Uterus (tissue), 4 donors: ENCODE data around the gene PAM16. TPM values are rescaled to one million over a fixed set of nuclear protein-coding genes. Genes with fewer than 3 reads are reported as not detected.

Experiments used
- DNase-seq, 2 donors: peaks; one replicate each; pipeline ENCODE4 v3.0.0-alpha.2; 2019 to 2020
- H3K27ac ChIP-seq, 2 donors: fragments of 200-600 bp; sonication (generic); 1 replicate in 1 of 2; 2 replicates in 1 of 2; pipeline ENCODE4 v1.5.1; 2016 to 2018
- H3K27me3 ChIP-seq, 2 donors: fragments of 200-600 bp; sonication (generic); one replicate each; pipeline ENCODE4 v1.5.1; 2018 to 2019; ENCODE audit warnings: control low read depth in 1 of 2
- H3K36me3 ChIP-seq, 2 donors: fragments of 200-600 bp; sonication (generic); one replicate each; pipeline ENCODE4 v1.5.1; 2019; ENCODE audit warnings: control low read depth in 1 of 2
- H3K4me1 ChIP-seq, 2 donors: fragments of 200-600 bp; sonication (generic); one replicate each; pipeline ENCODE4 v1.5.1; 2018 to 2019; ENCODE audit warnings: control low read depth in 1 of 2
- H3K4me3 ChIP-seq, 2 donors: fragments of 200-600 bp; sonication (generic); 1 replicate in 1 of 2; 2 replicates in 1 of 2; pipeline ENCODE4 v1.5.1; 2018 to 2019; ENCODE audit warnings: mild to moderate bottlenecking in 1 of 2
- H3K9me3 ChIP-seq, 2 donors: fragments of 200-600 bp; sonication (generic); one replicate each; pipeline ENCODE4 v1.5.1; 2019; ENCODE audit warnings: control low read depth in 1 of 2
- CTCF ChIP-seq, 4 experiments: fragments of 200-600 bp in 2 of 4; fragments of 450-650 bp in 2 of 4; sonication (generic) in 2 of 4; IDR thresholded peaks; one replicate each; pipeline ENCODE4 v1.5.1; 2016 to 2019; ENCODE audit warnings: antibody characterized with exemption in 4 of 4, mild to moderate bottlenecking in 2 of 4, moderate library complexity in 1 of 4
- POLR2A ChIP-seq, 2 donors: fragments of 450-650 bp; IDR thresholded peaks; one replicate each; pipeline ENCODE4 v1.6.1; 2016; ENCODE audit warnings: antibody characterized with exemption in 2 of 2, mild to moderate bottlenecking in 1 of 2, moderate library complexity in 1 of 2
- intact Hi-C: fragments of 100-400 bp; cut with DNase I; formaldehyde crosslinking; loops from one replicate; pipeline ENCODE4 v1.15.1; 2023; ENCODE audit warnings: low total_unique reads
- total RNA-seq, 4 donors: library from RNA; depleted of rRNA in 3 of 4; stranded (reverse); fragments of >200 nt in 3 of 4; gene quantifications; one replicate each; pipeline versions ENCODE4 v1.1.0 to v1.2.4, GENCODE V29; 2014 to 2023
- donor health status: DM: yes; HTN: yes; CAD: no.

Gene PAM16
- total RNA-seq, 4 donors from 2014 or later, result 8.9 to 438 (median 35.3) TPM

GRCh38 chr16:4350365-4350786, 745 bp downstream of the PAM16 start:
- TF ChIP-seq CTCF (IDR thresholded peaks at IDR 0.05), result no peak
- no peak for TF ChIP-seq POLR2A (IDR thresholded peaks at IDR 0.05)
- DNase-seq, result no peak
- H3K4me3 ChIP-seq, result peak overlapping the region; percentile 56 to 93
- intact Hi-C loops, result no loop called here
- H3K27me3 ChIP-seq, result no peaks in the 10 kb centered on the region
- H3K36me3 ChIP-seq, result no peaks in the 10 kb centered on the region
- peak overlapping the region; percentile 79 to 88 for H3K27ac ChIP-seq
- H3K4me1 ChIP-seq, result no peaks in the 10 kb centered on the region
- no peaks in the 10 kb centered on the region for H3K9me3 ChIP-seq

GRCh38 chr16:4349332-4349731, 1.8 kb downstream of the PAM16 start:
- H3K4me1 ChIP-seq, result no peaks in the 10 kb centered on the region

GRCh38 chr16:4347765-4348509, 3.2 kb downstream of the PAM16 start:
- intact Hi-C loops, result no loop called here
- Histone ChIP-seq H3K4me1 (no peaks in the 10 kb centered on the region), H3K27me3 (no peaks in the 10 kb centered on the region), H3K27ac (no peak overlapping the region), H3K9me3 (no peaks in the 10 kb centered on the region), H3K4me3 (no peak overlapping the region), H3K36me3 (no peaks in the 10 kb centered on the region)
- DNase-seq, result no peak
- no peak for TF ChIP-seq POLR2A (IDR thresholded peaks at IDR 0.05)
- TF ChIP-seq CTCF (IDR thresholded peaks at IDR 0.05), result no peak

More at GRCh38 chr16:4349332-4349731, 1.8 kb downstream of the PAM16 start:
- H3K4me3 ChIP-seq, result no peak overlapping the region
- TF ChIP-seq POLR2A (IDR thresholded peaks at IDR 0.05), result no peak
- no peak for TF ChIP-seq CTCF (IDR thresholded peaks at IDR 0.05)
- no peak overlapping the region for H3K27ac ChIP-seq
- no peaks in the 10 kb centered on the region for H3K27me3 ChIP-seq
- H3K9me3 ChIP-seq, result no peaks in the 10 kb centered on the region
- no peaks in the 10 kb centered on the region for H3K36me3 ChIP-seq
- DNase-seq, result no peak
- intact Hi-C loops, result no loop called here

GRCh38 chr16:4347010-4347409, 4.1 kb downstream of the PAM16 start:
- TF ChIP-seq POLR2A (IDR thresholded peaks at IDR 0.05) (no peak), CTCF (IDR thresholded peaks at IDR 0.05) (no peak)
- no peaks in the 10 kb centered on the region for H3K27me3 ChIP-seq
- no peaks in the 10 kb centered on the region for H3K9me3 ChIP-seq
- H3K4me1 ChIP-seq, result no peaks in the 10 kb centered on the region
- H3K27ac ChIP-seq, result no peak overlapping the region
- intact Hi-C loops, result no loop called here
- no peak overlapping the region for H3K4me3 ChIP-seq
- no peak for DNase-seq
- H3K36me3 ChIP-seq, result no peaks in the 10 kb centered on the region

- no peaks in the 10 kb centered on the region for H3K4me1 ChIP-seq
Measured at GRCh38 chr16:4345836-4346781, 5.0 kb downstream of the PAM16 start.

More at GRCh38 chr16:4345836-4346781, 5.0 kb downstream of the PAM16 start:
- H3K4me3 ChIP-seq, result no peak overlapping the region
- intact Hi-C loops, result no loop called here
- TF ChIP-seq CTCF (IDR thresholded peaks at IDR 0.05) (no peak), POLR2A (IDR thresholded peaks at IDR 0.05) (no peak)
- no peaks in the 10 kb centered on the region for H3K36me3 ChIP-seq
- DNase-seq, result no peak
- no peak overlapping the region for H3K27ac ChIP-seq
- H3K9me3 ChIP-seq, result no peaks in the 10 kb centered on the region
- no peaks in the 10 kb centered on the region for H3K27me3 ChIP-seq
